GM19395 (cell line): ENCODE data around the gene SPATA1.
"Not testable (repeated sequence)": the region's sequence is repeated elsewhere in the genome, so short reads cannot be mapped to it uniquely, and the experiment has no call there.

Experiments
- ATAC-seq: cut with Tn5 transposase; IDR thresholded peaks from one replicate; pipeline ENCODE4 v1.9.1; 2021; ENCODE audit warnings: mild to moderate bottlenecking, moderate library complexity; ENCODE audit not compliant: unreplicated experiment

Gene SPATA1

GRCh38 chr1:84585803-84586202 lies 79.6 kb downstream of the SPATA1 start:
- ATAC-seq: no peak

GRCh38 chr1:84587099-84587498 lies 80.9 kb downstream of the SPATA1 start:
- ATAC-seq: no peak

- ATAC-seq: not testable (repeated sequence)
Observed at GRCh38 chr1:84594959-84595358, 88.8 kb downstream of the SPATA1 start.

GRCh38 chr1:84597011-84597410 lies 90.8 kb downstream of the SPATA1 start:
- no peak for ATAC-seq

GRCh38 chr1:84598418-84598817 lies 92.2 kb downstream of the SPATA1 start:
- peak; percentile 23 for ATAC-seq

- peak; percentile 85 for ATAC-seq
Observed at GRCh38 chr1:84598846-84599741, 92.9 kb downstream of the SPATA1 start.

- ATAC-seq: no peak
Observed at GRCh38 chr1:84600796-84601195, 94.6 kb downstream of the SPATA1 start.

- ATAC-seq: no peak
Observed at GRCh38 chr1:84603223-84603622, 97.0 kb downstream of the SPATA1 start.

GRCh38 chr1:84603941-84604830 lies 98.0 kb downstream of the SPATA1 start:
- ATAC-seq: no peak

GRCh38 chr1:84605157-84605556 lies 99.0 kb downstream of the SPATA1 start:
- no peak for ATAC-seq

GRCh38 chr1:84606977-84607376 lies 100.8 kb downstream of the SPATA1 start:
- no peak for ATAC-seq

- no peak for ATAC-seq
Observed at GRCh38 chr1:84611091-84611490, 104.9 kb downstream of the SPATA1 start.

GRCh38 chr1:84611796-84612195 lies 105.6 kb downstream of the SPATA1 start:
- no peak for ATAC-seq

GRCh38 chr1:84613026-84613425 lies 106.8 kb downstream of the SPATA1 start:
- ATAC-seq: no peak

GRCh38 chr1:84613887-84614286 lies 107.7 kb downstream of the SPATA1 start:
- ATAC-seq: no peak

GRCh38 chr1:84615790-84616189 lies 109.6 kb downstream of the SPATA1 start:
- ATAC-seq: no peak
